Inflammatory macrophage treated with lipopolysaccharide for 1 hour (primary cell): ENCODE measurements around the gene ANKS3.

Experiments used
- DNase-seq, 2 donors: peaks; one replicate each; pipeline ENCODE4 v3.0.0-alpha.2; 2020 to 2022

ANKS3 gene

DNA sequence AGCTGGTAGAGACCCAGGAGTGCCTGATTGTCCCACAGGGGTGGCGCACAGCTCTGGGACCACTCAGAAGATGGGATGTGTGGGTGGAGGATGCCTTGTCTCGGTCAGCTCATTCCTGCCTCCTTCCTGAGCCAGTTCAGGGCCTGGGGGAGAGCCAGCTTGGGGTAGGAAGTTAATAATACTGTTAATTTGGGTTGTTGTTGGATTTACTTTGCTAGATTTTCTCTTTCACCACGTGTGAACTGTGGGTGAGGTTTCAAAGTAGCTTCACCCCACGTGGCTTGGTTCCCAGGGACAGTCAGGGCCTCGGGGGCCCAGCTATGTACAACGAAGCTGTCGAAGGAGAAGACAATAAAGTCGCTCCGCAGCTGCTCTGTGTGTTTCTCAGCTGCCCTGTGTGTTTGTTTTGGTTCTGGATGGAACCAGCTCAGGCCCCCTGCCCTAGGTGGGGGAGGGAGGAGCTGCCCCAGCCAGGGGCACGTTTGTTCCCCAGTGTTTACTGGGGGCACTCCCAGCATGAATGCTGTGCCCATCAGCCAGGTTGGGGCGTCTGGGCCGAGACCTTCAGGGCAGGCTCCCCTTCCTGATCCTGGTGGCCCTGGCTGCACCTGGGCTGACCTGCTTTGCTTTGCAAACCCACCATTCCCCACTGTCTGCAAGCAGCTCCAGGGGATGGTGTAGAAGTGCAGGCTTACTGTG is 38.4 kb downstream of the ANKS3 start:
- DNase-seq = no peak

DNA sequence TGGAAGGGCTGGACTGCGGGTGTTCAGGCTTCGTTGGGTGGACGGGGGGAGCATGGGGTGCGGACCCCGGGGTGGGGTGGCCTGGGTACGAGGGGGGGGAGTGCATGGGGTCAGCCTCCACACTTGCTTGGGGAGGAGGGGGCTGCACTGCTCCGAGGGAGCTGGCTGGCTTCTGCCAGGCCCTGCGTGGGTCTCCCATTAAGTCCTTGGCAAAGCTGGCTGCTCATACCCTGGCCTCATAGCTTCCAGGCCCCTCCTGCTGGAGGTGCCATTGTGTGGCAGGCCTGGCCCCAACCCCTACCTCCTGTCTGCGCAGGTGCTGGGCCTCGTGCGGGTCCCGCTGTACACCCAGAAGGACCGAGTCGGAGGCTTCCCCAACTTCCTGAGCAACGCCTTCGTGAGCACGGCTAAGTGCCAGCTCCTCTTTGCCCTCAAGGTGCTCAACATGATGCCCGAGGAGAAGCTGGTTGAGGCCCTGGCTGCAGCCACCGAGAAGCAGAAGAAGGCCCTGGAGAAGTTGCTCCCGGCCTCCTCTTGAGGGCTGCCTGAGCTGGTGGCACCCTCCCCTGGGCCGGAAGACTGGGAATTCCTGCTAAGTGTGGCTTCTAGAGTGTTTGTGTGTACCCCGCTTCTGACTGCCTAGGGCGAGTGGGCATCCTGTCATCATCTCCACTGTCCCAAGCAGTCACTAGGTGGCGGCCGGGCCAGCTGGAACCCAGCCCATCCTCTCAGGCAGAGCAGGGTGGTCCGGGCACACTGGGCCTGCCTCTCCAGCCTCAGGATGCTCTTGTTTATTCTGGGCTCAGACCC is 39.2 kb downstream of the ANKS3 start:
- DNase-seq = no peak

DNA sequence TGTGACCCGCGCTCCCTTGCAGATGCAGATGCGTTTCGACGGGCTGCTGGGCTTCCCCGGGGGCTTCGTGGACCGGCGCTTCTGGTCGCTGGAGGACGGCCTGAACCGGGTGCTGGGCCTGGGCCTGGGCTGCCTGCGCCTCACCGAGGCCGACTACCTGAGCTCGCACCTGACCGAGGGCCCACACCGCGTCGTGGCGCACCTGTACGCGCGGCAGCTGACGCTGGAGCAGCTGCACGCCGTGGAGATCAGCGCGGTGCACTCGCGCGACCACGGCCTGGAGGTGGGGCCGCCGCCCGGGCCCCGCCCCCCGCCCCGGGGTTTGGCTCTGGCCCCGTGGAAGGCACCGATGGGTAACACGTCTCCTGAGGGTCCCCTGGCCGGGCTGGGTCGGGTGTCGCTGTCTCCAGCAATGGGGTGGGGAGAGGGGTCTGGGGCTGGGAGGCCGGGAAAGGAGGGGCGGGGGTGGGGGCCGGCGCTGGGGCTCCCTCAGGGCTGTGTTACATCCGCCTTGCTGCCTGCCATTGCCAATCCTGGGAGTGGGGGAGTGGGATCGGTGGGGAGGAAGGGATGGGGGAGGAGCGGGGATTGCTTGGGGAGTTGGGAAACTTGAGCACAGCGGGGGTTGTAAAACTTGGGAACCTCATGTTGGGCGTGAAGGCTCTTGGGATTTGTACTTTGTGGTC is 40.0 kb downstream of the ANKS3 start:
- no peak for DNase-seq

DNA sequence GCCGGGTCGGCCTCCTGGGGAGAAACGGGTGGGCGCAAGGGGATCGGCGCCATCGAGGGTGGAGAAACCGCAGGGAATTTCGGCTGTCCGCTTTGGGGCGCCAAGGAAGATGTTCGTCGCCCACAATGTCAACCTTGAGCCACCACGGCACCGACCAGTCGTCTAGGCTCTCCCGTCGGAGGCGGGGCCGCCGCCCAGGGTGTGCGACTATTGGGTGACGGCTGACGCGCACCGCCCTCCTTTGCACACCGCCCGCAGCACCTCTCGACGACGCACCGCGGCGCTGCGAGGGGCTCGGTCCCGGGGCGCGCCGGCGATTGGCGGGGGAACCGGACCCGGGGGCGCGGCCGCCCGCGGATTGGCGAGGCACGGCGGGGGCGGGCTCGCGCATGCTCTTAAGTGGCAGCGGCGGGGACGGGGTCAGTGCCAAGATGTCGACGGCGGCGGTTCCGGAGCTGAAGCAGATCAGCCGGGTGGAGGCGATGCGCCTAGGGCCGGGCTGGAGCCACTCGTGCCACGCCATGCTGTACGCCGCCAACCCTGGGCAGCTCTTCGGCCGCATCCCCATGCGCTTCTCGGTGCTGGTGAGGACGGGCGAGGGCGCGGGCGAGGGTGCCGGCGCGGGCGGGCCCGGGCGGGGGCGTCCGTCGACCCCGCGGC is 40.6 kb downstream of the ANKS3 start, which contains the start of gene NUDT16L1:
TSS of gene NUDT16L1 (plus strand) at position 267 of the 660 bp plus-strand sequence. CDS start at position 432, 165 bp downstream.
- peak; percentile 94 to 97 for DNase-seq

DNA sequence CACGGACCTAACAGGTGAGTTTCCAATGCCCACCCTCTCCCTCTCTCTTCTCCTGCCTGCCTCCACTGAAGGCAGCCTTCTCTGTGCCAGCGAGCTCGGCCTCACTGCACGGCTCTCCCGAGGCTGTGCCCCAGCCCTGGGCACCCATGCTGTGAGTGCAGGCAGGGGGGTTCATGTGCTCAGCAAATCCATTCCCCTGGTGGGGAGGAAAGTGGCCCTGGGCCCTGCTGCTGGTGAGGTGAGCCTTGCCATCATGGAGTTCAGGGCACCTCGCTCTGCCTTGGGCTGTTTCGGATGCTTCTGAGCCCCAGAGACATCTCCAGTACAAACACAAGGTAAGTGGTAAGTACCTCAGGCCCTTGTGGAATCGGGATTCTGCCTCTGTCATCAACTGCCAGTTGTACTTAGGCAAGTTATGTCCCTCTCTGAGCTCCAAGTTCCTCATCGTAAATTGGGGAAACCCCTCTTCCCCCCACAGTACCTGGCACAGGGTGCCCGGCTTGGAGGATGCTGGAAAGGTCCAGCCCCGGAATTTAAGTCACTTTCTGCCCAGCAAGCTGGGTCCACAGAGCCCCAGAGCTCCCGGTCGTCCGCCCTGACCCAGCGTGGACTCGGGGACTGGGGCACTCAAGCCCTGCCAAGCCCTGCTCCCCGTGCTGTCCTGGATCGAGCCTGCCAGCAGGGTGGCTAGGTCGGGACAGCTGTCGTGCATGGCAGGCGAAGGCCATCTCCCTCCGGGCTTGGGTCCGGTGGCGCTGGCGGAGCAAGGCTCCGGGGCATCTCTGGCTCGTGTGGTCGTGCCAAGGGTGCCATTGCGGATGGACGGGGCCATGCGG is 41.4 kb downstream of the ANKS3 start:
- DNase-seq = peak; percentile 44 to 57

DNA sequence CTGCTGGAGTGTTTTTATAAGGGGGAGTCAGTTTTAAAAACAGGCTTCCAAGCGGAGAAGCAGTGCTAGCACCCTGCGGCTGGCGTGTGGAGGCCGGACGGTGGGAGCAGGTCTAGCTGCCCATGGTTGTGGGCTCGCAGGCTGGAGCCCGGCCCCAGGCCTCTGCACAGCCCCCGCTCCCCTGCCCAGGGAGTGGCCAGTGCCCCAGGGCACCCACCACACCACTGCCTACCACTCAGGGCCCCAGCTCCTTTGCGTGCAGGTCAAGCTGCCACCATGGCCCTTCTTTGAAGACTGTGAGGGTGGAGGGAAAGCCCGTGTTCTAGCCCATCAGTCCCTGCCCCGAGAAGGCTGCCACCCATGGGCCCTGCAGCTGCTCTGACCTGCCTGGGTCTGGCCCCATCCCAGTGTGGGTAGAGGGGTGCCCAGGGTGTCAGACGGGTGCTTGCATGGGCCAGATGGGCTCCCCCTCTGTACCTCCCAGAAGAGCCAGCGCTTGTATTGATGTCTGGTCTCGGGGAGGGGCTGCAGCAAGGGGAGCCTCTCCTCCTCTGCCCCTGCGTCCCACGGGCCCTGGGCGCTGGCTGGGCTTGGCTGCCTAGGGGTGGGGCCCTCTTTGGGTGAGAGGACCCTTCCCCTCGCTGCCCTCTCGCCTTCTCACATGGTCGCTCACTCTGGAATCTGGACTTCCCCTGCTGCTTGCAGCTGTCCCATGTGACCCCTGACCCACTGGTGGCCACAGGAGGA is 42.2 kb downstream of the ANKS3 start:
- DNase-seq = no peak

DNA sequence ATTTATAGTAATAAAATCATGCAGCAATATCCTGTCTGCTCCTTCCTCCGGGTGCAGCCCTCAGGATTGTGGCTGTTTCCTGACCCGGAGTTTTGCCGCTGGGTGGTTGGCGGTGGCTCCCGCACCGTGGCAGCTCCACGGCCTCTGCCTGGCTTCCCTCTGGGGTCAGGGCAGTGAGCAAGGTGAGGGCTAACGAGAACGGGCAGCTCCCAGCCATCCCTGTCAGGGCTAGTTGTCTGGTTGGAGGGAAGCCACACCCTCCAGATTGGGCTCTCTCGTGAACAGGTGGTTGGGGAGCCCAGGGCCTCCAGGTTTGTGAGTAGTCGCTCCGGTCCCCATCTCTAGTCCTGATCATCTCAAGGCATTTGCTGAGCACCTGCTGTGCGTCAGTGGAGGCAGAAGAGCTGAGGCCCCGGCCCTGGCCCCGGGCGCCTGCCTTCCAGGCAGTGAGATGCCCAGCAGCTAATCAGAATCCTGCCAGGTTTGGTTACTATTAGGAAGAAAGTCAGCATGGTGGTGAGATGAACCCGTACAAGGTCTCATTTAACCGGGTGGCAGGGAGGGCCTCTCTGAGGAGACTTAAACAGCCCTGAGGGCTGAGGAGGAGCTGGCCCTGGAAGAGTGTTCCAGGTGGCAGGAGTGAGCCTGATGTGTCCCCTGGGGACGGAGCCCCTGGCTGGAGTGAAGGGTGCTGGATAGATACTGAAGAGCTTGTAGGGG is 43.0 kb downstream of the ANKS3 start:
- DNase-seq = no peak

DNA sequence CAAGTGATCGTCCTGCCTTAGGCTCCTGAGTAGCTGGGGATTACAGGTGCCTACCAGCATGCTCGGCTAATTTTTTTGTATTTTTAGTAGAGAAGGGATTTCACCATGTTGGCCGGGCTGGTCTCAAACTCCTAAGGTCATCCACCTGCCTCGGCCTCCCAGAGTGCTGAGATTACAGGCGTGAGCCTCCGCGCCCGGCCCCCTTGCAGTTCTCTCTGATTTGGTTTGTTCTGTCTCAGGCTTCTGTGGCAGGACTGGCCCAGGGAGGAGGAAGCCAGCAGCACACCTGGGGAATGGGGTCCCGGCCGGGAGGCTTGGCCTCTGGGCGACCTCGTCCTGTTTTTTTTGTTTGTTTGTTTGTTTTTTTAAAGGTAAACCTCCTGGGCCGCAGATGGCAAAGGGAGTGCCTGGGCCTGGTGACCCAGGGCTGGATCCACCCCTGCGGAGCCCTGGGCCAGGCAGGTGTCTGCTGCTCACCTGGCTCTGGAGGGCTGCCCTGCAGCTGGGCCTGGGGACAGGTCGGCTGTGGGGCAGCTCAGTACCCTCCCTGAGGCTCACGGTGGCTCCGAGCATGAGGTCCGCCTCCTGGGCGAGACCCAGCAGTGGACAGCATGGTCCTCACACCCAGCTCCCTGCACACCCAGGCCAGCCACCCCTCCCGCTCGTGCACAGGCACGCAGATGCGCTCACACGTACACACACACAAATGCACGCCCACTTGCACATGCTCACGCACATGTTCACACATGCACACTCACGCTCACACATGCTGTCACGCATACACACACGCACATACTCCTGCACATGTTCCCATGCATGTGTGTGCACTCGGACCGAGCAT is 44.0 kb downstream of the ANKS3 start:
- no peak for DNase-seq

DNA sequence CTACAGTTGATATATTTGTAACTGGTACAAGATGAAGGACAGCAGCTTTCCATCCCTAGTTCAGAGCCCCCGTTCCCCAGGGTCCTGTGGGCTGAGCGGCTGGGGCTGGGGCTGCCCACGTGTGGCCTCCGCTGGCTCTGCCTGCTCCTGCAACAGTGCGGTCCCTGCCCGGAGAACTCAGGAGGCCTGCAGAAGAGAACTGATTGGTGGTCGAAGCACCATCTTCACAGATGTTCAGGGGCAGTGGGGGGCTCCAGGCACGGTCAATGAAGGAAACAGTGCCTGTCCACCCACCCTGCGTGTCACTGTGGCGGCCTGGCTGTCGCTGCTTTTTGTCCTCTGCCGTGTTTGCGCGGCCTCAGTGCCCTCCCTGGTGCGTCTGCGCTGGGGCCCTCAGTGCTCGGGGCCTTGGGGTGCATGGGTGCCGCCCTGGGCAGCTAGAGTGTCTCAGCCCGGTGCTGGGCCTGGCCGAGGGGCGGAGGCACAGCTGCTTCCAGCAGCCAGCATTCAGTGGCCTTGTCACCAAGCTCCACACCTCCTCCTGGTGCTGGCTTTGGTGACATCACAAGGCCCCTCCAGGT is 44.9 kb downstream of the ANKS3 start:
- DNase-seq = no peak

DNA sequence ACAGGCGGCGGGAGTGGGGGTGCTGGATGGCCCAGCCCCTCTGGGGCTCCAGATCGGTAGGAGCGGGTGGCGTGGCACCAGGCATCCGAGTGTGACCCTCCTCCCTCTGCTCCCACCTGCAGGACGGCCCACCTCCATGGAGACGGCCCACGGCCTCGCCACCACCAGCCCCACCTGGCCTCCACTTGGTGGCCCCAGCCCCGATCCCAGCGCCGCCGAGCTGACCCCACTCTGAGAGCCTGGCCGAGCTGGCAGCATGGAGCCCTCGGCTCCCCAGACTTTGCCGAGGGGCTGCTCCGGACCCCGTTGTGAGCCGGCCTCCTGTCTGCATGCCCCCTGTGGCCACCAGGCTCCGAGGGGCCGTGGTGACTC is 45.4 kb downstream of the ANKS3 start:
- no peak for DNase-seq

DNA sequence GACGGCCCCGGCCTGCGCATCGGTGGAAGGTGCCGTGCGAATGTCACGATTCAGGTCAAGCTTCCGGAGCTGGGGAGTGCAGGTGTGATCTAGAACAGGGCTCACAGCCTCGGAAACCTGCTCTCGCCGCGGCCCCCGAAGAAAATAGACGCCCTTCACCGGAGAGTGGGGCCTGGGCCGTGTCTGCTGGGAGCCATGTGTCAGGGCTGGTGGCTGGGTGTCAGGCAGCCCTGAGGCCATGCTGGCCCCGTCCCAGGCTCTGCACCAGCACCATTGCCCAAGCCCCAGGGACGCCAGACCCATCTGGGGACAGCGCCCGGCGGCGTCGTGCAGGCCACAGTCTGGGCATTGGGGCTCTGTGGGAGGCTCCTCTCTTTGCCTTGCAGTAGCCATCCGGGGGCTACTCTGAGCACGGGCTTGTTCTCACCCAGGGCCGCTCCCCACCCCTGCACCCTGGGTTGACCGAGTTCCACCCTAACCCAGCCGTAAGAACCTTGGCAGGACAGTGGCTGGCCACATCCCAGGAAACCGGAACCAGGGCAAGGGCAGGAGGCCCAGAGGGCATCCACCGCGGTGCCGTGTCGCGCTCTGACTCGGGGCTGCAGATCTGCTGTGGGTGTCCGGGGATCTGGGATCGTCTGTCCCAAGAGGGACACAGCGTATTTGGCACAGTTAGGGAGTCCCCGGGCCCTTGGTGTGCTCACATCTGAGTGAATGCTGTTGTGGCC is 46.0 kb downstream of the ANKS3 start:
- DNase-seq = no peak

DNA sequence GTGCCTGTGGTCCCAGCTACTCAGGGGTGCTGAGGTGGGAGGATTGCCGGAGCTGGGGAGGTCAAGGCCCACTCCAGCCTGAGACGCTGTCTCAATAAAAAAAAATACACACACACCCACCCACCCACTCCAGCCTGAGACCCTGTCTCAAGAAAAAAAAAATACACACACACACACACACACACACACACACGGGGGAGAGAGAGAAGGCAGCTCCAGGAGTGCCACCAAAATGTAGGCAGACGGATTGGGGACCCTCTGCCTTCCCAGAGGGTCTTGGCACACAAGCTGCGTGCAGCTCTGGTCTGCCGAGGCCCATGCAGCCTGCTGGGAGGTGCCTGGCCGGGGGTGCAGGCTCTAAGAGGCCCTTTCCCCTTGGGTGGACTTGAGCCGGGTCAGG is 46.7 kb downstream of the ANKS3 start:
- no peak for DNase-seq

DNA sequence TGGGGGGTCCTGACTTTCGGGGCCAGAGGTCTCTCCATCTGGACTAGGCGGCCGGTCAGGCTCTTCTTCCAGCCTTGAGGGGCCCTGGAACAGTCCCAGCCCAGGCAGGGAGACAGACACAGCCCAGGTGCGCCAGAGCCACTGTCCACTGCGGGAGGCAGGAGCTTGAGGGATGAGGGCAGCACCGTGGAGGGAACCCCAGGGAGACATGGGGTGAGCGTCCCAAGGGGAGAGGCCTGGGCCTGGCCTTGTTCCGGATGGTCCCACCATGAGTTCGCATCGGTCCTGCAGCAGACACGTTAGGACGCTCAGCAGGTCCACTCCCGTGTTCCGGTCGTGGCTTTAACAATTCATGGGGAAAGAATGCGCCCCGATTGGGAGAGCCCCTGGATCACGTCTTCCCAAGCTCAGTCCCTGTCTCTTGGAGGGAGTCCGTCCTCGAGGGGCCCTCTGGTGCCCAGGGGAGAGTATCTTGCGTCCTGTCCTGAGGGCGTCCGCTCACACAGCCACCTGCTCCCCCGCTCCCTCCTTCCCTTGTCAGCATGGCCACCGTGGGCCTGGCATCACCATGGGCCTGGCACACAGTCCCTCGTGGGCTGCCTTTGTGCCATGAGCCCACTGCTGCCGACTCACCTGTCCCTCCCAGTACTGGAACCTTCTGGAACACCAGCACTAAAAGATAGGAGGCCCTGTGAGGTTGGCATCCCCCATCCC is 47.4 kb downstream of the ANKS3 start:
- DNase-seq = no peak

DNA sequence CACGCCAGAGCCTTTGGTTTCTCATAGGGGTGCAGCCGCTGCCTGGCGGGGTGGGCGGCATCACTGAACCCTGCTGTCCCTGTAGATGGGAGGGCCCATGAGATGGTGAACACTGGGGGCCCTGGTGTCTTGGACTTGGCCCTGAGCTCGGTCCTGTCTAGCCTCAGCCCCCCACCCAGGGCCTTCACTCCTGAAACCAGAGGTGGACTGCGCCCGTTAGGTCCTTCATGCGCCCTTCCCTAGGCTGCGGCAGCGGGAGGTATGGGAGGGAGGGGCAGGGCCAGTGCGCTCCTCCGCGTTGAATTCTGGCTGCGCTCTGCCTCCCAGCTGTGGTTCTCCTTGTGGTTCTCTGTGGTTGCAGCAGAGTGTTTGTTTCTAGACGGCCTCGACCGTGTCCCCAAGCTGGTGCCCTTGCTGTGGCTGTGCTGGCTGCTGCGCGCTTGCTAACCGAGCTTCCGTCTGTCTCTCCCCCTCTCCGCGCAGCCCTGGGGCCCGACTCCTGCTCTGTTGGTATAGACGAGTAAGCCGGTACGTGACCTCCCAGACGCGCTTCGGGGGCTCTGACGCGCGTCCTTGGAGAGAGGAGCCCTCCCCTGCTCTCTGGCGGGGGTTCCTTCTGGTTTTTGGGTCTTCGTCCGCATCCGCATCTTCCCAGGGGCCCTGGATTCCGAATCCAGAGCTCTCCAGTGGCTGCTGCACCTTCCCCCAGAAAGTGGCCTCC is 48.1 kb downstream of the ANKS3 start:
- DNase-seq = no peak

DNA sequence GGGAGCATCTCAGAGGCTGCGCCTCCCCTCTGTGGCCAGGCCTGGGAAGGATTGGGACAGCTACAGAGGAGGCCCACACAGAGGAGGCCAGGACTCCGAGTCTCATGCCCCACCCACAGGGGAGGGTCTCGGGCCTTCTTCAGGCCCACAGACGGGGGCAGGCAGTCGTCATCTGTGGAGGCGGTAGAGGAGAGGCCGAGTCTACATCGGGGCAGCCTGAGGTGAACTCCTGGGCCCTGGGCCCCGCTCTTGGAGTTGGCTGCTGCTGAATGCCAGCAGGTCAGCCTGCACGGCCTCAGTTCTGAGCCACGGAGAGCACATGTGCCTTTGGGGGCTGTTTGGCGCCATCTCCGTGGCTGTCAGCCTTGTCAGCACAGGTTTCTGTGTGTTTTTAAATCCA is 48.8 kb downstream of the ANKS3 start:
- no peak for DNase-seq

DNA sequence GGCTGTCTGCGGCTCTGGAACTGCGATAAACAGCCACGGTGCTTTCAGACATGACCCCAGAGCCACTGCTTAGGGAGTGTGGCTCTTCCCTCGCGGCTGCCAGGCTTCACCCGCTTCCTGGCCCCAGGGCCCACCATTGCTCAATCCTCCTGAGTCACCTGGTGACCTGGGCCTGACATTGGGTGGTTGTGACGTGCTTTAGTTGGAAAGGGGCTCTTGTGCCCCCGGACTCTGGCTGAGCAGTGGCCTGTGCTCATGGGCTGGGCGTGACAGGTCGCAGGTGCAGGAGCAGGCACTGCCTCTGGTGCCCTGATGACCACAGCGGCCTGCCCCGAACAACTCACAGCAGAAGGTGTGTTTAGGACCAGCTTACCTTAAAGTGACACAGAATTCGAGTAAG is 49.3 kb downstream of the ANKS3 start:
- no peak for DNase-seq

DNA sequence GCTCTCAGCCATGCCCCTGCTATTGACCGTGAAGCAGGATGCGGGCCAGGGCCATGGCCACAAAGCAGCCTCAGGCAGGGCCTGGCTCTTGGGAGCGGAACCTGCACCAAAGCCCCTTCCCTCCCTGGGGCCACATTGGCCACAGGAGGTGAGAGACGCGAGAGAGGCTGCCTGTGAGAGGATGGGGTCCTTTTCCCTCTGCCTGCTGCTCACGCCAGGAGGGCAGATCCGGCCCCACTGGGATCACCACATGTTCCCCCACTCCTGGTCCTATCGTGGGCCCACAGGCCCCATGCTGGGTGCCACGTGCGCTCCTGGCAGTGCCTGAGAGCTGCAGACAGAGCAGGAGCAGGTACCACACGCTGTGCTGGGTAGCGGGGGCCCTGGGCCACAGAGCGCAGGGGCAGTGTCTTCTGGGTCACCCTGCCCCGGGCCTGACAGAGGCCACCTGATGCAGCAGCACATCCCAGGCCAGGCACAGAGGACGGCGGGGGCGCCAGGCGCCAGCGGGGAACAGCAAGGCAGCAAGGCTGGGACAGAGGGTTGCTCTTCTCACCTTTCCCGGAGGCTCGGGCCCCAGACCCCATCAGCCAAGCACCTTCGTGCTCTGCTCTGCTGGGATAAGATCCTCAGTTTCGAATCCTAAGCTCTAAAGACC is 49.9 kb downstream of the ANKS3 start:
- no peak for DNase-seq
